ENCODE data around the gene SLC4A4. TPM values are rescaled to one million over a fixed set of nuclear protein-coding genes. Genes with fewer than 3 reads are reported as not detected.

The SLC4A4 gene
- total and polyA plus RNA-seq, 9 donors: 0.23 to 8.3 (median 1.4) TPM

DNA sequence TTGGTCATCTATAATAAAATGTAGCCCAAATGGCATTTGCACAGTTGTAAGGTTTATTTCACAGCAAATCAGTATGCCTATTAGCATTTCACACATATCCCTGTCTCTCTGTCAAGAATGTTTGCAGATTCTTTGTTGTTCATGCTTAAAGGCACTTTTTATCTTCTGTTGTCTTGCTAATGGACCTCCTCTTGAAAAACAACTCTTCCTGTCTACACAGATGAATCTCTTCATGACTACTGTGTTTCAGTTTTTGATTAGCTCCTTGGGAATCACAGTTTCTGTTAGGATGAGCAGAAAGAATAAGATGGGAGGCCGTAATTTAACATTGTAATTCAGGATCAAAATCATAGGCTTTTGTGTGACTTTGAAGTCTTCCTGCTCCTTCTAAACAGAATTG lies 35.5 kb upstream of the SLC4A4 start:
- Histone ChIP-seq H3K9me3 (no peaks in the 10 kb centered on the region), H3K4me1 (ENCODE audit: insufficient read depth) (no peaks in the 10 kb centered on the region), H3K27me3 (no peaks in the 10 kb centered on the region), H3K4me3 (no peak overlapping the region), H3K27ac (no peak overlapping the region), H3K36me3 (no peaks in the 10 kb centered on the region)
- intact Hi-C loops (cut with DNase I): no loop called here
- TF ChIP-seq EP300 (IDR thresholded peaks at IDR 0.05): no peak
- no peak for TF ChIP-seq POLR2A (IDR thresholded peaks at IDR 0.05)
- TF ChIP-seq, protein P1, sequence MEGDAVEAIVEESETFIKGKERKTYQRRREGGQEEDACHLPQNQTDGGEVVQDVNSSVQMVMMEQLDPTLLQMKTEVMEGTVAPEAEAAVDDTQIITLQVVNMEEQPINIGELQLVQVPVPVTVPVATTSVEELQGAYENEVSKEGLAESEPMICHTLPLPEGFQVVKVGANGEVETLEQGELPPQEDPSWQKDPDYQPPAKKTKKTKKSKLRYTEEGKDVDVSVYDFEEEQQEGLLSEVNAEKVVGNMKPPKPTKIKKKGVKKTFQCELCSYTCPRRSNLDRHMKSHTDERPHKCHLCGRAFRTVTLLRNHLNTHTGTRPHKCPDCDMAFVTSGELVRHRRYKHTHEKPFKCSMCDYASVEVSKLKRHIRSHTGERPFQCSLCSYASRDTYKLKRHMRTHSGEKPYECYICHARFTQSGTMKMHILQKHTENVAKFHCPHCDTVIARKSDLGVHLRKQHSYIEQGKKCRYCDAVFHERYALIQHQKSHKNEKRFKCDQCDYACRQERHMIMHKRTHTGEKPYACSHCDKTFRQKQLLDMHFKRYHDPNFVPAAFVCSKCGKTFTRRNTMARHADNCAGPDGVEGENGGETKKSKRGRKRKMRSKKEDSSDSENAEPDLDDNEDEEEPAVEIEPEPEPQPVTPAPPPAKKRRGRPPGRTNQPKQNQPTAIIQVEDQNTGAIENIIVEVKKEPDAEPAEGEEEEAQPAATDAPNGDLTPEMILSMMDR (IDR thresholded peaks at IDR 0.05): no peak
- WGBS, 3 donors: 62 to 77% (median 66%) methylated on average over 1 of the region's 1 CpG
- DNase-seq: no peak

DNA sequence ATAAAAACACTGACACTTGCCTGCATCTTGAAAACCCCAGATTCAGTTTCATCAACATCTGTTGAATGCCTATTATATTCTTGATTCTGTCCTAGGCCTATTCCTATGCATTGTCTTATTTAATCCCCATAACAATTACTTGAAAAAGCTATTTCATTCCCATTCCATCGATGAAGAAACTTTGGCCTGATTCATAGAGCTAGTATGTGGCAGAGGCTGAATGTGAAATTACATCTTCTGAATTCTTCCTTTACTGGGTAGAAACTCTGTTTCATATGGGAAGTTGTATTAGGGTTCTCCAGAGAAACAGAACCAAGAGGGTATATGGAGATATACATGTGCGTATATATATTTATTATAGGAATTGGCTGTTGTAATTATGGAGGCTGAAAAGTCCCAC lies 35.0 kb upstream of the SLC4A4 start:
- intact Hi-C loops (cut with DNase I): no loop called here
- no peaks in the 10 kb centered on the region for H3K4me1 ChIP-seq (ENCODE audit: insufficient read depth)
- H3K9me3 ChIP-seq: no peaks in the 10 kb centered on the region
- 92 to 94% (median 93%) methylated on average over 2 of the region's 2 CpGs for WGBS, 3 donors
- H3K36me3 ChIP-seq: no peaks in the 10 kb centered on the region
- no peaks in the 10 kb centered on the region for H3K27me3 ChIP-seq
- H3K27ac ChIP-seq: no peak overlapping the region
- no peak for DNase-seq
- H3K4me3 ChIP-seq: no peak overlapping the region
- TF ChIP-seq EP300 (IDR thresholded peaks at IDR 0.05) (no peak), POLR2A (IDR thresholded peaks at IDR 0.05) (no peak)
- TF ChIP-seq, protein P1 (IDR thresholded peaks at IDR 0.05): no peak

DNA sequence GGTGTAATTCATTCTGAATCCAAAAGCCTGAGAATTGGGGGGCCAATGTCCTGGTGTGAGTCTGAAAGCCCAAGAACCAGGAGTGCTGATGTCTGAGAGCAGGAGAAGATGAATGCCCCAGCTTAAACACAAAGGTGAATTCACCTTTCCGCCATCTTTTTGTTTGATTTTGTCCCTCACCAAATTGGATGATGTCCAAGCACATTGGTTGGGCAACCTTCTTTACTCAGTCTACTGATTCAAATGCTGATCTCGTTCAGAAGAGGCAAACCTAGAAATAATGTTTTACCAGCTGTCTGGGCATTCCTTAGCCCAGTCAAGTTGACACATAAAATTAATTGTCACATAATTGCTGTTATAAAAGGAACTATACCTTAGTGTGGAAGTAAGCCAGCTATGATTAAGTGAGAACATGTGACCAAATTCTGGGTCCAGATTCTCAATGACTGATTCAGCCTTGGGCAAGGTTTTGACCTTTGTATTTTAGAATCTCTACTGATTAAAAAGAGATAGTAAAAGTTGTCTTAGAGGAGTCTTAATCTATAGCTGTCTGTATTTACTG lies 34.5 kb upstream of the SLC4A4 start:
- no peaks in the 10 kb centered on the region for H3K9me3 ChIP-seq
- no peak overlapping the region for H3K4me3 ChIP-seq
- H3K27me3 ChIP-seq: no peaks in the 10 kb centered on the region
- no peak overlapping the region for H3K27ac ChIP-seq
- intact Hi-C loops (cut with DNase I): no loop called here
- H3K4me1 ChIP-seq (ENCODE audit: insufficient read depth): no peaks in the 10 kb centered on the region
- DNase-seq: no peak
- H3K36me3 ChIP-seq: no peaks in the 10 kb centered on the region
- 88 to 90% (median 88%) methylated on average over 2 of the region's 2 CpGs for WGBS, 3 donors
- TF ChIP-seq, protein P1 (IDR thresholded peaks at IDR 0.05): no peak
- no peak for TF ChIP-seq POLR2A (IDR thresholded peaks at IDR 0.05)
- TF ChIP-seq EP300 (IDR thresholded peaks at IDR 0.05): no peak

DNA sequence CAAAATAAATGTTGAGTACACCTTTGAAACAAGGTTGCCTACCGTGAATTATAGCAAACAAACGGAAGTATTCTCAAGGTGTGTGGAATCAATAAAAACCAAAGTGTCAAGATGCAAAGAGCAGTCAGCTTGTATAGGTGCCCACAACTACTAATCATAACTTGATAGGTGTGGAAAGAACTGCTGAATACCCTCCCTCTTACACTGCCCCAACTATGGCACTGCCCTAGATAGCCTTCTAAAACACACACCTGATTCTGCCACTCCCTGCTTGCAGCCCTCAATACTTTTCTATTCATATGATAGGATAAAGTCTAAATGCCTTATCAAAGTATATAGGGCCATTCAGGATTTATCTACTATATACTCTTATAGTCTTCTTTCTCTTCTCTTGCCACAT lies 31.1 kb upstream of the SLC4A4 start:
- no peak overlapping the region for H3K27ac ChIP-seq
- DNase-seq: no peak
- H3K27me3 ChIP-seq: no peaks in the 10 kb centered on the region
- H3K4me1 ChIP-seq (ENCODE audit: insufficient read depth): no peaks in the 10 kb centered on the region
- 90 to 93% (median 91%) methylated on average over 2 of the region's 2 CpGs for WGBS, 3 donors
- no peak overlapping the region for H3K4me3 ChIP-seq
- intact Hi-C loops (cut with DNase I): no loop called here
- H3K36me3 ChIP-seq: no peaks in the 10 kb centered on the region
- H3K9me3 ChIP-seq: no peaks in the 10 kb centered on the region
- TF ChIP-seq, protein P1 (IDR thresholded peaks at IDR 0.05): no peak
- no peak for TF ChIP-seq POLR2A (IDR thresholded peaks at IDR 0.05)
- TF ChIP-seq EP300 (IDR thresholded peaks at IDR 0.05): no peak
